GM12878 (cell line): ENCODE measurements around the gene VGLL4. TPM values are rescaled to one million over a fixed set of nuclear protein-coding genes. Genes with fewer than 3 reads are reported as not detected.

Source experiments
- ATAC-seq: fragments of 200-7000 bp; cut with Tn5 transposase; 3 replicates; pipeline ENCODE4 v1.9.1; 2020; ENCODE audit warnings: mild to moderate bottlenecking, moderate library complexity
- BruUV-seq: library from RNA; stranded (reverse); fragments of 400-500 nt; replicated peaks from 2 replicates; lab custom pipeline; 2021; lab: Mats Ljungman, UMichigan
- CTCF ChIA-PET: fragments of 300-600 bp; sonication (Branson Sonifier 250); formaldehyde crosslinking; extraction: SDS; loops from one replicate; lab custom pipeline; 2021; ENCODE audit warnings: inconsistent platforms; lab: Yijun Ruan, JAX
- POLR2A ChIA-PET: fragments of 350-600 bp; formaldehyde crosslinking; extraction: SDS; loops from one replicate; lab custom pipeline; 2021; ENCODE audit warnings: inconsistent platforms; lab: Charles Lee
- RAD21 ChIA-PET: fragments of 300-600 bp; sonication (Branson Sonifier 250); formaldehyde crosslinking; loops from one replicate; lab custom pipeline; 2023; ENCODE audit warnings: antibody characterized with exemption; ENCODE audit not compliant: unreplicated experiment; lab: Charles Lee
- SMC1A ChIA-PET: fragments of 300-600 bp; sonication (Branson Sonifier 250); formaldehyde crosslinking; loops from one replicate; lab custom pipeline; 2023; ENCODE audit not compliant: unreplicated experiment, uncharacterized antibody; lab: Charles Lee
- DNase-seq: peaks from one replicate; pipeline ENCODE4 v3.0.0-alpha.2; 2011; ENCODE audit warnings: low read depth, low spot score
- FAIRE-seq: peaks from 3 replicates; lab custom pipeline; 2011; peaks lifted over from hg19 to GRCh38; lab: Jason Lieb, UNC
- H2AFZ ChIP-seq: 2 replicates; pipeline ENCODE4 v1.6.0; 2011; ENCODE audit warnings: low read depth, low read length, control low read depth; ENCODE audit not compliant: control insufficient read depth
- H3K27ac ChIP-seq: 2 replicates; pipeline ENCODE4 v1.5.1; 2011; ENCODE audit warnings: control low read depth; ENCODE audit not compliant: control insufficient read depth, insufficient read depth
- H3K27me3 ChIP-seq, 2 experiments: replicated peaks in 1 of 2; 2 replicates each; pipeline versions ENCODE4 v1.6.0 to v1.6.1; 2011; ENCODE audit warnings: low read length in 1 of 2; ENCODE audit not compliant: control insufficient read depth in 2 of 2, insufficient read depth in 2 of 2
- H3K36me3 ChIP-seq, 2 experiments: 2 replicates each; pipeline ENCODE4 v1.5.1; 2011; ENCODE audit warnings: low read length in 1 of 2; ENCODE audit not compliant: control insufficient read depth in 2 of 2, insufficient read depth in 2 of 2
- H3K4me1 ChIP-seq: 2 replicates; pipeline ENCODE4 v1.6.1; 2011; ENCODE audit warnings: mild to moderate bottlenecking, low read length, moderate library complexity, mixed read lengths; ENCODE audit not compliant: control insufficient read depth, insufficient read depth
- H3K4me2 ChIP-seq: 2 replicates; pipeline ENCODE4 v1.6.0; 2011; ENCODE audit warnings: control low read depth; ENCODE audit not compliant: control insufficient read depth, insufficient read depth
- H3K4me3 ChIP-seq: fragments of 200-600 bp; sonication (generic); 2 replicates; pipeline ENCODE4 v1.5.1; 2016
- H3K79me2 ChIP-seq: 2 replicates; pipeline ENCODE4 v1.6.0; 2011; ENCODE audit warnings: low read length; ENCODE audit not compliant: control insufficient read depth, insufficient read depth
- H3K9ac ChIP-seq: 2 replicates; pipeline ENCODE4 v1.8.0; 2011; ENCODE audit warnings: low read length, control low read depth, mixed read lengths; ENCODE audit not compliant: control insufficient read depth, insufficient read depth
- H3K9me3 ChIP-seq: replicated peaks from 3 replicates; pipeline ENCODE4 v1.5.1; 2011; ENCODE audit warnings: mild to moderate bottlenecking, low read length; ENCODE audit not compliant: control insufficient read depth, insufficient read depth
- H4K20me1 ChIP-seq: 2 replicates; pipeline ENCODE4 v1.6.0; 2011; ENCODE audit not compliant: control insufficient read depth, insufficient read depth
- FOXM1 ChIP-seq: IDR thresholded peaks from 2 replicates; pipeline ENCODE4 v1.6.1; 2012; ENCODE audit warnings: low read depth, mild to moderate bottlenecking, inconsistent platforms, low read length, moderate library complexity
- GATAD2B ChIP-seq: fragments of 450-650 bp; conservative IDR thresholded peaks from 2 replicates; pipeline ENCODE4 v1.6.1; 2017; ENCODE audit warnings: low read depth, mild to moderate bottlenecking, moderate library complexity
- KAT2A ChIP-seq: conservative IDR thresholded peaks from 2 replicates; pipeline ENCODE4 v1.6.1; 2011; ENCODE audit warnings: low read depth, low read length; ENCODE audit not compliant: control insufficient read depth
- NFXL1 ChIP-seq: fragments of 450-650 bp; IDR thresholded peaks from 2 replicates; pipeline ENCODE4 v1.6.1; 2017; ENCODE audit warnings: antibody characterized with exemption, mild to moderate bottlenecking, borderline replicate concordance
- ZBED1 ChIP-seq: IDR thresholded peaks from 2 replicates; pipeline ENCODE4 v1.6.1; 2016; ENCODE audit warnings: borderline replicate concordance
- WGBS: methylation state at CpG from one replicate; pipeline ENCODE4 v1.1.6; 2016; ENCODE audit warnings: low lambda C conversion rate; ENCODE audit not compliant: insufficient replicate concordance, insufficient coverage; ENCODE audit errors: missing lambda C conversion rate; 5-methylcytosine and 5-hydroxymethylcytosine counted together
- in situ Hi-C: fragments of 300-500 bp; cut with MboI; formaldehyde crosslinking; loops from 9 replicates; pipeline ENCODE4 v1.14.3; 2018; ENCODE audit warnings: mixed read lengths
- intact Hi-C: fragments of 100-400 bp; cut with micrococcal nuclease; formaldehyde crosslinking; loops from one replicate; pipeline ENCODE4 v1.14.2; 2022; ENCODE audit not compliant: unreplicated experiment
- polyA plus RNA-seq, 11 experiments: library from polyadenylated mRNA; depleted of rRNA in 4 of 11; unstranded in 6 of 11; stranded (reverse) in 5 of 11; fragments of >200 nt; fragmentation: Nextera tagmentation in 4 of 11; fragmentation: Illumina TruSeq in 1 of 11; extraction: Ambion mirVana in 4 of 11; extraction: Trizol in 1 of 11; gene quantifications; 1 replicate in 1 of 11; 2 replicates in 10 of 11; pipeline versions ENCODE4 v1.2.1 to v1.2.3, GENCODE V29; 2011 to 2016; ENCODE audit warnings: inconsistent platforms in 2 of 11, missing spikeins in 2 of 11, low read depth in 1 of 11
- total RNA-seq, 4 experiments: library from RNA; depleted of rRNA in 3 of 4; stranded (reverse); fragments of >200 nt in 3 of 4; fragmentation: Illumina TruSeq in 1 of 4; extraction: Trizol in 1 of 4; gene quantifications; 2 replicates each; pipeline versions ENCODE4 v1.2.1 to v1.2.3, GENCODE V29; 2013 to 2021
- TF ChIP-seq, protein P1 (sequence below): fragments of 450-650 bp; IDR thresholded peaks from 2 replicates; pipeline ENCODE4 v1.6.1; 2017; ENCODE audit warnings: mild to moderate bottlenecking, low read depth, inconsistent platforms; ENCODE audit not compliant: poor library complexity, severe bottlenecking
- TF ChIP-seq, protein P2 (sequence below): fragments of 450-650 bp; IDR thresholded peaks from 2 replicates; pipeline ENCODE4 v1.6.1; 2017; ENCODE audit warnings: mild to moderate bottlenecking, moderate library complexity
- TF ChIP-seq, protein P3 (sequence below): IDR thresholded peaks from 2 replicates; pipeline ENCODE4 v1.6.1; 2012; ENCODE audit warnings: improper control_type of control experiment, low read depth, low read length; ENCODE audit not compliant: insufficient replicate concordance

VGLL4 gene
- total and polyA plus RNA-seq, 10 of the 15 experiments (the other 5 are each of a cell fraction or from before 2014, with no cell fraction given), result 0.44 to 38.1 (median 16.1) TPM

DNA sequence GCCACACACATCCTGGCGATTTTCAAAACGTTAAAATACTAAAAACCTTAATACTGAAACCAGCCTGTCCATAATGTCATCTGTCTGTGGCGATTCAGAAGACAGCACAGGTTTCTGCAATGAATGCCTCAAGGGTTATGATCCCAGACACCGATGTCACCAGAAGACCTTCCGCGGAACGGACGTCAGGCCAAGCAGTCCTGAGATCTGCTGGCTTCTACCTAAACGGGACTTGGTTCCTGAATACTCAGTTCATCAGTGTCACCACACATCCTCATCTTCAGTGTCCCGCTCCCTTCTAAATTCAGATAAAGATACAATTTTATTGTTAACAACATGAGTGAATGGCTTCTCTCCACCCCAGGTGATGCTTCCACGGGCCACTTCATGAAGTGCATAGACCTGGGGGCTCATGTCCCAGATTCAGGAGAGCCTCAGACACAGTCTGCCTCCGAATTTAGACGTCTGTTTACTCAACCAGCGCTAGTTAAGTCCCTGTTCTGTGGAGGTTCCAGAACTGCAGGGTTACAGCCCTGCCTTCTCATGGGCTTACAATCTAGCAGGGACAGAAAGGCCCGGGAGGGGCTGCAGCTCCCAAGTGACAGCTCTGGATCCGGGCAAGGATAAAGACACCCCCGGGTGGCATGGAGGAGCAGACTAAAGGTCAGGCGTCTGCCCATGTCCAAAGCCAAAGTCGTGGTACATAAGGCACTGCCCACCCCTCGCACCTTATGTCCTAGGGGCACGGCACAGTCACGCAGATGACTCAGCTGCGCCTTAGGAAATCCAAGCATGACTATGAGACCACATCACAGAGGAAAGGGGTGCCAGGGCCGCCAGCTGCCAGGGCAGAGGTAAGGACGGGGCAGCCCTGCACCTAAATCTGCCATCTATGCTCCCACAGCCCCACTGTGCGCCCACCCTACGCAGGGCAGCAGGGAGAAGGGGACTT lies 75.9 kb downstream of the VGLL4 start:
- SMC1A ChIA-PET, result no interaction called here
- Histone ChIP-seq H3K9ac (no peak overlapping the region), H3K4me3 (no peak overlapping the region), H2AFZ (no peak overlapping the region), H3K4me1 (no peaks in the 10 kb centered on the region), H4K20me1 (no peaks in the 10 kb centered on the region; the same call in 1 of the 2 replicates), H3K36me3 (peaks cover 15 to 19% of the 10 kb centered on the region in 2 experiments; a peak in 3 of 4 replicates), H3K4me2 (no peak overlapping the region), H3K79me2 (peaks cover 1% of the 10 kb centered on the region), H3K27me3 (no peaks in the 10 kb centered on the region), H3K9me3 (no peaks in the 10 kb centered on the region), H3K27ac (no peak overlapping the region)
- ATAC-seq, result no peak
- TF ChIP-seq, protein P1, sequence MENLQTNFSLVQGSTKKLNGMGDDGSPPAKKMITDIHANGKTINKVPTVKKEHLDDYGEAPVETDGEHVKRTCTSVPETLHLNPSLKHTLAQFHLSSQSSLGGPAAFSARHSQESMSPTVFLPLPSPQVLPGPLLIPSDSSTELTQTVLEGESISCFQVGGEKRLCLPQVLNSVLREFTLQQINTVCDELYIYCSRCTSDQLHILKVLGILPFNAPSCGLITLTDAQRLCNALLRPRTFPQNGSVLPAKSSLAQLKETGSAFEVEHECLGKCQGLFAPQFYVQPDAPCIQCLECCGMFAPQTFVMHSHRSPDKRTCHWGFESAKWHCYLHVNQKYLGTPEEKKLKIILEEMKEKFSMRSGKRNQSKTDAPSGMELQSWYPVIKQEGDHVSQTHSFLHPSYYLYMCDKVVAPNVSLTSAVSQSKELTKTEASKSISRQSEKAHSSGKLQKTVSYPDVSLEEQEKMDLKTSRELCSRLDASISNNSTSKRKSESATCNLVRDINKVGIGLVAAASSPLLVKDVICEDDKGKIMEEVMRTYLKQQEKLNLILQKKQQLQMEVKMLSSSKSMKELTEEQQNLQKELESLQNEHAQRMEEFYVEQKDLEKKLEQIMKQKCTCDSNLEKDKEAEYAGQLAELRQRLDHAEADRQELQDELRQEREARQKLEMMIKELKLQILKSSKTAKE, result no peak
- no peak for TF ChIP-seq FOXM1
- TF ChIP-seq, protein P2, sequence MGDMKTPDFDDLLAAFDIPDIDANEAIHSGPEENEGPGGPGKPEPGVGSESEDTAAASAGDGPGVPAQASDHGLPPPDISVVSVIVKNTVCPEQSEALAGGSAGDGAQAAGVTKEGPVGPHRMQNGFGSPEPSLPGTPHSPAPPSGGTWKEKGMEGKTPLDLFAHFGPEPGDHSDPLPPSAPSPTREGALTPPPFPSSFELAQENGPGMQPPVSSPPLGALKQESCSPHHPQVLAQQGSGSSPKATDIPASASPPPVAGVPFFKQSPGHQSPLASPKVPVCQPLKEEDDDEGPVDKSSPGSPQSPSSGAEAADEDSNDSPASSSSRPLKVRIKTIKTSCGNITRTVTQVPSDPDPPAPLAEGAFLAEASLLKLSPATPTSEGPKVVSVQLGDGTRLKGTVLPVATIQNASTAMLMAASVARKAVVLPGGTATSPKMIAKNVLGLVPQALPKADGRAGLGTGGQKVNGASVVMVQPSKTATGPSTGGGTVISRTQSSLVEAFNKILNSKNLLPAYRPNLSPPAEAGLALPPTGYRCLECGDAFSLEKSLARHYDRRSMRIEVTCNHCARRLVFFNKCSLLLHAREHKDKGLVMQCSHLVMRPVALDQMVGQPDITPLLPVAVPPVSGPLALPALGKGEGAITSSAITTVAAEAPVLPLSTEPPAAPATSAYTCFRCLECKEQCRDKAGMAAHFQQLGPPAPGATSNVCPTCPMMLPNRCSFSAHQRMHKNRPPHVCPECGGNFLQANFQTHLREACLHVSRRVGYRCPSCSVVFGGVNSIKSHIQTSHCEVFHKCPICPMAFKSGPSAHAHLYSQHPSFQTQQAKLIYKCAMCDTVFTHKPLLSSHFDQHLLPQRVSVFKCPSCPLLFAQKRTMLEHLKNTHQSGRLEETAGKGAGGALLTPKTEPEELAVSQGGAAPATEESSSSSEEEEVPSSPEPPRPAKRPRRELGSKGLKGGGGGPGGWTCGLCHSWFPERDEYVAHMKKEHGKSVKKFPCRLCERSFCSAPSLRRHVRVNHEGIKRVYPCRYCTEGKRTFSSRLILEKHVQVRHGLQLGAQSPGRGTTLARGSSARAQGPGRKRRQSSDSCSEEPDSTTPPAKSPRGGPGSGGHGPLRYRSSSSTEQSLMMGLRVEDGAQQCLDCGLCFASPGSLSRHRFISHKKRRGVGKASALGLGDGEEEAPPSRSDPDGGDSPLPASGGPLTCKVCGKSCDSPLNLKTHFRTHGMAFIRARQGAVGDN, result no peak
- TF ChIP-seq GATAD2B, result no peak
- TF ChIP-seq NFXL1, result no peak
- TF ChIP-seq ZBED1, result no peak
- TF ChIP-seq, protein P3, sequence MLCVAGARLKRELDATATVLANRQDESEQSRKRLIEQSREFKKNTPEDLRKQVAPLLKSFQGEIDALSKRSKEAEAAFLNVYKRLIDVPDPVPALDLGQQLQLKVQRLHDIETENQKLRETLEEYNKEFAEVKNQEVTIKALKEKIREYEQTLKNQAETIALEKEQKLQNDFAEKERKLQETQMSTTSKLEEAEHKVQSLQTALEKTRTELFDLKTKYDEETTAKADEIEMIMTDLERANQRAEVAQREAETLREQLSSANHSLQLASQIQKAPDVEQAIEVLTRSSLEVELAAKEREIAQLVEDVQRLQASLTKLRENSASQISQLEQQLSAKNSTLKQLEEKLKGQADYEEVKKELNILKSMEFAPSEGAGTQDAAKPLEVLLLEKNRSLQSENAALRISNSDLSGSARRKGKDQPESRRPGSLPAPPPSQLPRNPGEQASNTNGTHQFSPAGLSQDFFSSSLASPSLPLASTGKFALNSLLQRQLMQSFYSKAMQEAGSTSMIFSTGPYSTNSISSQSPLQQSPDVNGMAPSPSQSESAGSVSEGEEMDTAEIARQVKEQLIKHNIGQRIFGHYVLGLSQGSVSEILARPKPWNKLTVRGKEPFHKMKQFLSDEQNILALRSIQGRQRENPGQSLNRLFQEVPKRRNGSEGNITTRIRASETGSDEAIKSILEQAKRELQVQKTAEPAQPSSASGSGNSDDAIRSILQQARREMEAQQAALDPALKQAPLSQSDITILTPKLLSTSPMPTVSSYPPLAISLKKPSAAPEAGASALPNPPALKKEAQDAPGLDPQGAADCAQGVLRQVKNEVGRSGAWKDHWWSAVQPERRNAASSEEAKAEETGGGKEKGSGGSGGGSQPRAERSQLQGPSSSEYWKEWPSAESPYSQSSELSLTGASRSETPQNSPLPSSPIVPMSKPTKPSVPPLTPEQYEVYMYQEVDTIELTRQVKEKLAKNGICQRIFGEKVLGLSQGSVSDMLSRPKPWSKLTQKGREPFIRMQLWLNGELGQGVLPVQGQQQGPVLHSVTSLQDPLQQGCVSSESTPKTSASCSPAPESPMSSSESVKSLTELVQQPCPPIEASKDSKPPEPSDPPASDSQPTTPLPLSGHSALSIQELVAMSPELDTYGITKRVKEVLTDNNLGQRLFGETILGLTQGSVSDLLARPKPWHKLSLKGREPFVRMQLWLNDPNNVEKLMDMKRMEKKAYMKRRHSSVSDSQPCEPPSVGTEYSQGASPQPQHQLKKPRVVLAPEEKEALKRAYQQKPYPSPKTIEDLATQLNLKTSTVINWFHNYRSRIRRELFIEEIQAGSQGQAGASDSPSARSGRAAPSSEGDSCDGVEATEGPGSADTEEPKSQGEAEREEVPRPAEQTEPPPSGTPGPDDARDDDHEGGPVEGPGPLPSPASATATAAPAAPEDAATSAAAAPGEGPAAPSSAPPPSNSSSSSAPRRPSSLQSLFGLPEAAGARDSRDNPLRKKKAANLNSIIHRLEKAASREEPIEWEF, result no peak
- TF ChIP-seq KAT2A, result no peak
- CTCF ChIA-PET, result no interaction called here
- in situ Hi-C loops (no loop called here), intact Hi-C loops (no loop called here)
- 92% methylated on average over 27 of the region's 27 CpGs for WGBS
- BruUV-seq, result no TSS peak
- RAD21 ChIA-PET, result no interaction called here
- no peak for DNase-seq
- no peak for FAIRE-seq
- POLR2A ChIA-PET, result no interaction called here
